Subcutaneous abdominal adipose tissue (tissue), 5 donors: ENCODE measurements around the gene ZNF740.

Experiments
- H3K27ac ChIP-seq: one replicate; pipeline ENCODE4 v1.7.0; 2013; ENCODE audit warnings: low read depth, mild to moderate bottlenecking, inconsistent platforms, low read length, moderate library complexity
- H3K27me3 ChIP-seq, 5 donors: one replicate each; pipeline ENCODE4 v1.7.0; 2013; ENCODE audit warnings: low read length in 5 of 5, inconsistent platforms in 1 of 5; ENCODE audit not compliant: control insufficient read depth in 5 of 5, insufficient read depth in 4 of 5
- H3K36me3 ChIP-seq, 5 donors: one replicate each; pipeline ENCODE4 v1.7.0; 2013; ENCODE audit warnings: low read length in 5 of 5; ENCODE audit not compliant: control insufficient read depth in 5 of 5, insufficient read depth in 5 of 5
- H3K4me1 ChIP-seq, 5 donors: one replicate each; pipeline ENCODE4 v1.7.0; 2013; ENCODE audit warnings: low read length in 5 of 5, mild to moderate bottlenecking in 3 of 5, moderate library complexity in 1 of 5; ENCODE audit not compliant: control insufficient read depth in 5 of 5, insufficient read depth in 5 of 5
- H3K4me3 ChIP-seq, 5 donors: one replicate each; pipeline ENCODE4 v1.7.0; 2013; ENCODE audit warnings: low read length in 5 of 5, low read depth in 1 of 5
- H3K9ac ChIP-seq, 5 donors: one replicate each; pipeline ENCODE4 v1.7.0; 2013; ENCODE audit warnings: low read length in 5 of 5, mild to moderate bottlenecking in 4 of 5, moderate library complexity in 3 of 5
- H3K9me3 ChIP-seq, 5 donors: one replicate each; pipeline ENCODE4 v1.7.0; 2013; ENCODE audit warnings: low read length in 5 of 5; ENCODE audit not compliant: control insufficient read depth in 5 of 5
- donor health status: healthy.
- donor health status: healthy.
- donor health status: healthy.
- donor health status: healthy.
- donor health status: healthy.

ZNF740 gene

GRCh38 chr12:53218551-53219291, 38.2 kb downstream of the ZNF740 start:
- peaks cover 0 to 21% (median 19%) of the 10 kb centered on the region in 5 donors for H3K36me3 ChIP-seq
- no peaks in the 10 kb centered on the region for H3K9me3 ChIP-seq
- peaks cover 22 to 90% (median 83%) of the 10 kb centered on the region in 5 donors for H3K4me1 ChIP-seq
- H3K27ac ChIP-seq = peak overlapping the region; percentile 100
- peak overlapping the region; percentile 38 to 84 (median 59) for H3K9ac ChIP-seq
- peak overlapping the region; percentile 84 to 97 (median 94) for H3K4me3 ChIP-seq
- no peaks in the 10 kb centered on the region for H3K27me3 ChIP-seq

GRCh38 chr12:53219292-53219955, 38.9 kb downstream of the ZNF740 start:
- H3K4me1 ChIP-seq = peaks cover 23 to 89% (median 82%) of the 10 kb centered on the region in 5 donors
- H3K27me3 ChIP-seq = no peaks in the 10 kb centered on the region
- peak overlapping the region; percentile 84 to 97 (median 94) for H3K4me3 ChIP-seq
- peaks cover 0 to 14% (median 12%) of the 10 kb centered on the region in 5 donors for H3K36me3 ChIP-seq
- H3K9ac ChIP-seq = peak overlapping the region; percentile 57 to 84 (median 63)
- peak overlapping the region; percentile 100 for H3K27ac ChIP-seq
- H3K9me3 ChIP-seq = no peaks in the 10 kb centered on the region

- peaks cover 0 to 8% (median 7%) of the 10 kb centered on the region in 5 donors for H3K36me3 ChIP-seq
- H3K9me3 ChIP-seq = no peaks in the 10 kb centered on the region
- peak overlapping the region; percentile 19 to 84 (median 63) for H3K9ac ChIP-seq
- peaks cover 21 to 88% (median 77%) of the 10 kb centered on the region in 5 donors for H3K4me1 ChIP-seq
- H3K27me3 ChIP-seq = no peaks in the 10 kb centered on the region
- H3K27ac ChIP-seq = peak overlapping the region; percentile 100
- peak overlapping the region; percentile 84 to 97 (median 94) for H3K4me3 ChIP-seq
Observed at GRCh38 chr12:53219956-53220693, 39.6 kb downstream of the ZNF740 start.

GRCh38 chr12:53220694-53221202, 40.2 kb downstream of the ZNF740 start:
- Histone ChIP-seq H3K27ac (peak overlapping the region; percentile 100), H3K36me3 (peaks cover 0 to 1% (median under 1%) of the 10 kb centered on the region in 5 donors), H3K27me3 (no peaks in the 10 kb centered on the region), H3K4me1 (peaks cover 17 to 84% (median 70%) of the 10 kb centered on the region in 5 donors), H3K4me3 (peak overlapping the region; percentile 84 to 96 (median 94)), H3K9me3 (no peaks in the 10 kb centered on the region), H3K9ac (peak overlapping the region; percentile 19 to 98 (median 96))

- H3K4me1 ChIP-seq = peaks cover 11 to 77% (median 65%) of the 10 kb centered on the region in 5 donors
Observed at GRCh38 chr12:53221203-53222080, 40.9 kb downstream of the ZNF740 start.

GRCh38 chr12:53222170-53222721, 41.7 kb downstream of the ZNF740 start:
- peak overlapping the region in 4 of 5 donors; percentile 22 to 84 (median 45) for H3K4me3 ChIP-seq
- peaks cover 0 to 4% (median 0%) of the 10 kb centered on the region in 5 donors for H3K36me3 ChIP-seq
- peaks cover 10 to 69% (median 57%) of the 10 kb centered on the region in 5 donors for H3K4me1 ChIP-seq
- no peaks in the 10 kb centered on the region for H3K27me3 ChIP-seq
- H3K9ac ChIP-seq = peak overlapping the region in 4 of 5 donors; percentile 43 to 66 (median 60)
- peak overlapping the region; percentile 100 for H3K27ac ChIP-seq
- no peaks in the 10 kb centered on the region for H3K9me3 ChIP-seq

More at GRCh38 chr12:53221203-53222080, 40.9 kb downstream of the ZNF740 start:
- Histone ChIP-seq H3K9ac (peak overlapping the region; percentile 77 to 98 (median 96)), H3K27me3 (no peaks in the 10 kb centered on the region), H3K27ac (peak overlapping the region; percentile 100), H3K36me3 (no peaks in the 10 kb centered on the region), H3K4me3 (peak overlapping the region; percentile 70 to 91 (median 84)), H3K9me3 (no peaks in the 10 kb centered on the region)

GRCh38 chr12:53222806-53223261, 42.3 kb downstream of the ZNF740 start:
- H3K9ac ChIP-seq = peak overlapping the region in 2 of 5 donors; percentile 13 to 38
- H3K27ac ChIP-seq = peak overlapping the region; percentile 100
- H3K36me3 ChIP-seq = peaks cover 0 to 4% (median 0%) of the 10 kb centered on the region in 5 donors

GRCh38 chr12:53223389-53224060, 43.0 kb downstream of the ZNF740 start:
- Histone ChIP-seq H3K27ac (peak overlapping the region; percentile 17), H3K36me3 (peaks cover 0 to 4% (median 0%) of the 10 kb centered on the region in 5 donors), H3K4me1 (peaks cover 7 to 57% (median 44%) of the 10 kb centered on the region in 5 donors), H3K9me3 (no peaks in the 10 kb centered on the region), H3K4me3 (peak overlapping the region in 1 of 5 donors; percentile 10), H3K9ac (peak overlapping the region in 2 of 5 donors; percentile 18 to 26), H3K27me3 (no peaks in the 10 kb centered on the region)

More at GRCh38 chr12:53222806-53223261, 42.3 kb downstream of the ZNF740 start:
- H3K4me3 ChIP-seq = no peak overlapping the region
- H3K9me3 ChIP-seq = no peaks in the 10 kb centered on the region
- H3K27me3 ChIP-seq = no peaks in the 10 kb centered on the region
- H3K4me1 ChIP-seq = peaks cover 9 to 63% (median 51%) of the 10 kb centered on the region in 5 donors
